ENCODE measurements around the gene ARHGEF17. TPM values are rescaled to one million over a fixed set of nuclear protein-coding genes. Genes with fewer than 3 reads are reported as not detected.

Gene ARHGEF17
- total RNA-seq, 1 donor from 2014 or later: 51.5 TPM

- intact Hi-C loops (cut with DNase I): loop anchor here (5.0 kb wide), 2 partner anchors 40 to 85 kb away; partner anchors contain the start of gene ARHGEF17
- ATAC-seq (ENCODE audit: poor library complexity) (no peak), DNase-seq (peak; percentile 39)
These were observed 84.3 kb downstream of the ARHGEF17 start for GRCh38 chr11:73392108-73393010.

DNA sequence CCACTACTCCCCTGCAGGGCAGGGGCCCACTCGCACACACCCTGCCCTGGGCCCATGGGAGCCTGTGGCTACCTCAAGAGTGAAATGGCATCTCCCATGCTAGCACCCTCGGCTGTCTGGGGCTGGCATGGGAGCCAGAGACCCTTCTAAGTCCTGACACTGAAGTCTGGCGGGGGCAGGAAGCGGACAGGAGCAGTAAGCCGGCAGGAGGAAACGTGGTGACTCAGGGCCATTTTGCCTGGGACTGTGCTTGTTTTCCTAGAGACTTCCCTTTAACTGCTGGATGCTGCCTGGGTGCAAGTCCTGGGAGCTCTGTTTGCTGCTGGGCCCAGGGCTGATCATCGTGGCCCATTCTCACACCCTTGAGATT lies 84.9 kb downstream of the ARHGEF17 start:
- ATAC-seq (ENCODE audit: poor library complexity) (no peak), DNase-seq (peak; percentile 26)
- intact Hi-C loops (cut with DNase I): loop anchor here (5.0 kb wide), 2 partner anchors 41 to 86 kb away; partner anchors contain the start of gene ARHGEF17

DNA sequence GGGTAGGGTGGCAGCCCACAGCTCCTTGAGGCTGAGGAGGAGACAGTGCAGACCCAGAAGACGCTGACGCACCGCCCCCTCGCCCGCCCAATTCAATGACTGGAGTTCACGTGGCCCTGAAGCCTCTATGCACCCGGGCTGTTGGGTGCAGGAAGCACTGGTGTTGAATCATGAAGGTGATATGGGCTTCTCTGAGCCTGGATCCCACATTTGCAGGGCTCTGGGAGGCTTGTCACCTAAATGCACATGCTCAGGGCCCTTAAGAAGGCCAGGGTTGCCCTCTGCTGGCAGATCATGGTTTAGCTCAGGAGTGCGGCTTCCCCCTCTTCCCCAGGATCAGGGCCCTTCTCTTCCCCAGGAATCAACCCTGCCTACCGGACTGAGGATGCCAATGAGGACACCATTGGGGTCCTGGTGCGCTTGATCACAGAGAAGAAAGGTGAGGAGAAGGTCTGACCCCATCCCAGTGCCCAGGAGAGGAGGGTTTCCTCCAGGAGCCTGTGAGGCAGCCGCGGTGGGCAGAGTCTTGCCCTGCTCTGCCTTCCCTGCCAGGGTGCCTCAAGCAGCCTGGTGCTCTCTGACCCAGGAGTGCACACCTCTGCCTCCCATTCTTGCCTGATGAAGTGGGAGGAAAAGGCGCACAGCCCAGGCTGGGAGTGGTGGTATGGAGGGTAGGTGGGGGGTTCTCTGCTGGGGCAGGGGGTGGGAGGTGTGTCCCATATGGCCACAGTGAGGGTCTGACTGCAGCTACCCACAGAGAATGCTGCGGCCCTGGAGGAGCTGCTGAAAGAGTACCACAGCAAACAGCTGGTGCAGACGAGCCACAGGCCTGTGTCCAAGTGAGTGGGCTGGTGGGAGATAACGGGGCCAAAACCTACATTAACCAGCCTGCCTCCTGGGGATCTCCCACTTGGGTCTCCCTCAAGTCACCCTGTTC lies 85.7 kb downstream of the ARHGEF17 start:
- DNase-seq (peak; percentile 84), ATAC-seq (ENCODE audit: poor library complexity) (peak; percentile 77)
- intact Hi-C loops (cut with DNase I): loop anchor here (5.0 kb wide), 2 partner anchors 41 to 86 kb away; partner anchors contain the start of gene ARHGEF17

- ATAC-seq (ENCODE audit: poor library complexity) (no peak), DNase-seq (no peak)
- intact Hi-C loops (cut with DNase I): loop anchor here (5.0 kb wide), 2 partner anchors 42 to 87 kb away; partner anchors contain the start of gene ARHGEF17
These were observed 86.6 kb downstream of the ARHGEF17 start for GRCh38 chr11:73394416-73395296.

DNA sequence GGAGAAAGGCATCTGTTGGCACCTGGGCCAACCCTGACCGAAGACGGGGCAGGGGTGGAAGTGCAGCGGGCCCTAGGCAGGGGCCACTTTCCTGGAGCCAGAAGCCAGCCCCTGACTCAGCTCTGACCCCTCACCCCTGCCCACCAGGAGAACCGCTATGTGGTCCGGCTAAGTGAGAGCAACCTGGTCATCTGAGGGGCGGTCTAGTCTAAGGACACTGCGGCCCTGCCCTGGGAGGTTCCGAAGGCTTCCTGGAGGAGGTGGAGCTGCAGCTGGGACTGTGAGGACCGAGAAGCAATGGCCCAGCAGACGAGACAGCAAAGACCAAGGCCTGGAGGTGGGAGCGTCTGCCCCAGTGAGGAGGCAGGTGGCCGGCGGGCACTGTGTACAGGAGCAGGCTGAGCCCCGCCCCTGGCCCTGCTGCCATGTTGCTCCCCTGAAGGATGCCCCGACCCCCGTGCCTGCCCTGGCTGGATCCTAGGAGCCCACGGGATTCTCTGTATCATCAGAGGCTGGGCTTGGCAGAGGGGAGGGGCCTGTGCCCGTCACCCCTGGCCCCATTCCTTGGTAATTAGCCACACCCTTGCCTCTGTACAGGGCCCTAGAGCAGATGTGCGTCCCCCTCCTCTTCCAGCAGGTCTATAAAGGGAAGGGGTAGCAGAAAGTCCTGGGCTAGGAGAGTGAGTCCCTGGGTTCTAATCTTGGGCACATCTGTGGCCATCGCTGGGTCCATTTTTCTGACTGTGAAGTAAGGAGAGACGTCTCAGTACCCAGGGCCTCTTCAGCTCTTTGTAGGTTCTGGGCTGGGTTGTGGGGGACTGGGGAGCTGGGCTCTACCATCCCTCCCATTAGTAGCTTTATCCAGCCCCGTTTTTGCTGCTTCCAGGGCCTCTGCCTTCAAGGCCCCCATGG lies 87.5 kb downstream of the ARHGEF17 start:
- intact Hi-C loops (cut with DNase I): loop anchor here (2.0 kb wide), 1 partner anchor 265 kb away; no protein-coding TSS in a partner anchor
- DNase-seq (no peak), ATAC-seq (ENCODE audit: poor library complexity) (no peak)

GRCh38 chr11:73396251-73396930 lies 88.3 kb downstream of the ARHGEF17 start:
- DNase-seq (no peak), ATAC-seq (ENCODE audit: poor library complexity) (no peak)
- intact Hi-C loops (cut with DNase I): loop anchor here (2.0 kb wide), 1 partner anchor 264 kb away; no protein-coding TSS in a partner anchor

DNA sequence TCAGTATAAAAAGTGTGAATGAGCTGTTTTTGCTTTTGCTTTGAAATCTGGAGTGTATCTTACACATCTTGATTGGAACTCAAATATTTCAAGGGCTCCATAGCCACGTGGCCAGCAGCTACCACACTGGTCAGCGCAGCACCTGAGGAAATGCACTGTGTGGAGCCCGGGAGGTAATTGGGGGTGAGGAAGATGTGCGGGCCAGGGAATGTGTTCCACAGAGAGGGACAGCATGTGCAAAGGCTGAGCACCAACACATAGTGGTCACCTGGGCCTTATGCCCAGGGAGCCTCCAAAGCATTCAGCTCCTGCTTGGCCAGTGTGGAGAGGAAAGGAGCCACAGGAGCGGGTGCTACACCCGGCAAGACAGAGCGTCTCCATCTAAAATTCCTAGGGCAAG lies 88.9 kb downstream of the ARHGEF17 start:
- DNase-seq: no peak
- intact Hi-C loops (cut with DNase I): loop anchor here (2.0 kb wide), 1 partner anchor 264 kb away; no protein-coding TSS in a partner anchor
- no peak for ATAC-seq (ENCODE audit: poor library complexity)

GRCh38 chr11:73397468-73398131 lies 89.5 kb downstream of the ARHGEF17 start:
- no peak for ATAC-seq (ENCODE audit: poor library complexity)
- intact Hi-C loops (cut with DNase I): loop anchor here (2.0 kb wide), 1 partner anchor 263 kb away; no protein-coding TSS in a partner anchor

GRCh38 chr11:73398132-73398526 lies 90.1 kb downstream of the ARHGEF17 start:
- no peak for DNase-seq
- intact Hi-C loops (cut with DNase I): no loop called here
- no peak for ATAC-seq (ENCODE audit: poor library complexity)

More at GRCh38 chr11:73397468-73398131, 89.5 kb downstream of the ARHGEF17 start:
- DNase-seq: no peak

DNA sequence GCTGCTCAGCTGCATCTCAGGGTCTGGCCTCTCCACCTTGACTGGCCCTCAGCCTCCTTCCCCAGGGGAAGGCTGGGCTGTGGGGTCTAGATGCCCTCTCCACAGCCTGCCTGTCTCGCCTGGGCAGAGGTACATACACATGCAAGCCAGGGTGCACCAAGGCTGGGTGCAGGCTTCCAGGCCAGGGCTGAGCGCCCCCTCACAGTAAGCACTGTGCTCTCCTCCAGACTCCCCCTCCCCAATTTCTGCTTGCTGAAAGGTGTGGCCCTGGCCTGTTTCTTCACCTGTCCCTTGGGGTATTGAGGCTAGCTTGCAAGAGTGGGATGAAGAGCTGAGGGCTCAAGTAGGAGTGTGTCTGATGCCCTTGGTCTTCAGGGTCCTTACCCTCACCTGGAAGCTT lies 90.6 kb downstream of the ARHGEF17 start:
- ATAC-seq (ENCODE audit: poor library complexity) (no peak), DNase-seq (no peak)
- intact Hi-C loops (cut with DNase I): no loop called here

DNA sequence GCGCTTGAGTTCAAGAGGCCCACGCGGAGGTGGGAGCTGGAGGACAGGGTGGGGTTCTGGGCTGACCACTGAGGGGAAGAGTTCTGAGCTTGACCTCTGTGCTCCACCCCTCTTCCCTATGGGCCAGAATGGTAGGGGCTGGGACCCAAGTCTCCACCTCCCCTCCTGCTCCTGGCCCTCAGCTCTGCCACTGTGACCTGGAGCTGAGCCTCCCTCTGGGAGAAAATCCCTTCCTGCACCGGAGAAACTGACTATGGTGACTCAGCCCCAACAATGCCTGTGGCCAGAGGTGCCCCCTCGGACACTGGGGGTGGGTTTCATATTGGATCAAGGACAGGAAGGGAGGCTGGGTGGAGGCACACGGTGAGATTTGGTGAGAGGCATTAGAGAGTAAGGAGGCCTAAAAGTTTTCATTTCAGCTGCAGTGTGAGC lies 91.1 kb downstream of the ARHGEF17 start:
- DNase-seq (no peak), ATAC-seq (ENCODE audit: poor library complexity) (peak; percentile 4)
- intact Hi-C loops (cut with DNase I): no loop called here

GRCh38 chr11:73399636-73400035 lies 91.6 kb downstream of the ARHGEF17 start:
- intact Hi-C loops (cut with DNase I): loop anchor here (10.0 kb wide), 1 partner anchor 225 kb away; no protein-coding TSS in a partner anchor
- ATAC-seq (ENCODE audit: poor library complexity) (no peak), DNase-seq (no peak)

DNA sequence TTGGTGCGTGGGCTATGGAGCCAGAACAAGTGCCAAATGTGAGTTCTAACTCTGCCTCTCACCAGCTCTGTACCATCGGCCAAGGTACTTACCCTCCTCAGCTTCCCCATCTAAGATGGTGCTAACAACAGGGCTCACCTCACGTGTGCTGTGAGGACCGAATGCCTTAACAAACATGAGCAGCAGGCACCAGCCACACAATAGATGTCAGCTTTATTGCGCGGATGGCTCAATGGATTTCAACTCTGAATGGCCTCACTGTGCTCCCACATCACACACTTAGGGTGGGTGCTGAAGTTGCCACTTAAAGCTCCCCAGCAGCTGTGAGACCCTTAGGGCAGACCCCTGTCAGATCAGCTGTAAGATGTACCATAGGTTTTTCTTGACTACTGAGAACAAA lies 92.2 kb downstream of the ARHGEF17 start:
- no peak for DNase-seq
- ATAC-seq (ENCODE audit: poor library complexity): no peak
- intact Hi-C loops (cut with DNase I): loop anchor here (10.0 kb wide), 1 partner anchor 225 kb away; no protein-coding TSS in a partner anchor

- intact Hi-C loops (cut with DNase I): loop anchor here (10.0 kb wide), 1 partner anchor 223 kb away; no protein-coding TSS in a partner anchor
- no peak for ATAC-seq (ENCODE audit: poor library complexity)
These were observed 93.3 kb downstream of the ARHGEF17 start for GRCh38 chr11:73401217-73401923.

More at GRCh38 chr11:73401217-73401923, 93.3 kb downstream of the ARHGEF17 start:
- DNase-seq: no peak

All from Right ventricle myocardium superior (tissue), 1 donor.